Uterus (tissue), 4 donors: Measurements from ENCODE around the gene ADD1. TPM values are rescaled to one million over a fixed set of nuclear protein-coding genes. Genes with fewer than 3 reads are reported as not detected.

Experiments used
- DNase-seq, 2 donors: peaks; one replicate each; pipeline ENCODE4 v3.0.0-alpha.2; 2019 to 2020
- H3K27ac ChIP-seq, 2 donors: fragments of 200-600 bp; sonication (generic); 1 replicate in 1 of 2; 2 replicates in 1 of 2; pipeline ENCODE4 v1.5.1; 2016 to 2018
- H3K27me3 ChIP-seq, 2 donors: fragments of 200-600 bp; sonication (generic); one replicate each; pipeline ENCODE4 v1.5.1; 2018 to 2019; ENCODE audit warnings: control low read depth in 1 of 2
- H3K36me3 ChIP-seq, 2 donors: fragments of 200-600 bp; sonication (generic); one replicate each; pipeline ENCODE4 v1.5.1; 2019; ENCODE audit warnings: control low read depth in 1 of 2
- H3K4me1 ChIP-seq, 2 donors: fragments of 200-600 bp; sonication (generic); one replicate each; pipeline ENCODE4 v1.5.1; 2018 to 2019; ENCODE audit warnings: control low read depth in 1 of 2
- H3K4me3 ChIP-seq, 2 donors: fragments of 200-600 bp; sonication (generic); 1 replicate in 1 of 2; 2 replicates in 1 of 2; pipeline ENCODE4 v1.5.1; 2018 to 2019; ENCODE audit warnings: mild to moderate bottlenecking in 1 of 2
- H3K9me3 ChIP-seq, 2 donors: fragments of 200-600 bp; sonication (generic); one replicate each; pipeline ENCODE4 v1.5.1; 2019; ENCODE audit warnings: control low read depth in 1 of 2
- POLR2A ChIP-seq, 2 donors: fragments of 450-650 bp; IDR thresholded peaks; one replicate each; pipeline ENCODE4 v1.6.1; 2016; ENCODE audit warnings: antibody characterized with exemption in 2 of 2, mild to moderate bottlenecking in 1 of 2, moderate library complexity in 1 of 2
- intact Hi-C: fragments of 100-400 bp; cut with DNase I; formaldehyde crosslinking; loops from one replicate; pipeline ENCODE4 v1.15.1; 2023; ENCODE audit warnings: low total_unique reads
- total RNA-seq, 4 donors: library from RNA; depleted of rRNA in 3 of 4; stranded (reverse); fragments of >200 nt in 3 of 4; gene quantifications; one replicate each; pipeline versions ENCODE4 v1.1.0 to v1.2.4, GENCODE V29; 2014 to 2023
- TF ChIP-seq, protein P1 (sequence below), 4 experiments: fragments of 200-600 bp in 2 of 4; fragments of 450-650 bp in 2 of 4; sonication (generic) in 2 of 4; IDR thresholded peaks; one replicate each; pipeline ENCODE4 v1.5.1; 2016 to 2019; ENCODE audit warnings: antibody characterized with exemption in 4 of 4, mild to moderate bottlenecking in 2 of 4, moderate library complexity in 1 of 4
- donor health status: DM: yes; HTN: yes; CAD: no.

ADD1 gene
- total RNA-seq, 4 donors from 2014 or later = 161 to 403 (median 225) TPM

DNA sequence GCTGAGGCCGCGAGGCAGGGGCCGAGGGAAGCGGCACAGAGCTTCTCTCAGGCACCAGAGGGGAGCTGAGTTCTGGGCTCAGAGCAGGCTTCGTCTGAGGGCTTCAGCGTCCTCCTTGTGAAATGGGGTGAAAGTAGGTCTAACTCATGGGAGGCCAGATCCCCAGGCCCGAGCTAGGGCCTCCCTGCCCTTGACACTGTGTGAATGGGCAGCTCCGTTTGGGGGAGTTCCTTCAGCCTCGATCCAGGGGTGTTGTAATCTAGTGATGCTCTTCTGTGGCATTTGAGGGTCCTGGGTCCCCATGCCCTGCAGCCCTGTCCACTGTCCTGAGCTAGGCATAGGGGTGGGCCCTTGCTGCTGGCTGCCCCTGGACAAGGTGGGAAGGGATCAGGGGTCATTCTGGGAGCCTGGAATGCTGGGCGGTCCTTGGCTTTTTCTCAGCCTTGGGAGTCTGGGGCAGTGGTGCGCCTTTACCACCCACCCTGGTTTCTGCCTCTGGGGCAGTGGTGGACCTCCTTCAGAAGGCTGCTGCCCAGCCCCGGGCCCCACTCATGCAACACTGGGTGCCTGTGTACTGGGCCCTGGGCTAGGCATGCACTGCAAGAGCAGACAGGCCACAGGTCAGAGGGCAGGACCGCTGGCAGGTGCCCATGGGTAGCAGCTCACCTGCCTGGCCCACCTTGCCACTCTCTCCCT is 46.6 kb upstream of the ADD1 start:
- Histone ChIP-seq H3K27ac (peak overlapping the region in 1 of 2 donors; percentile 17), H3K27me3 (no peaks in the 10 kb centered on the region), H3K4me1 (peaks cover 0 to 16% of the 10 kb centered on the region in 2 donors), H3K4me3 (no peak overlapping the region), H3K9me3 (no peaks in the 10 kb centered on the region), H3K36me3 (no peaks in the 10 kb centered on the region)
- peak in 1 of 2 donors; percentile 13 for DNase-seq
- intact Hi-C loops = no loop called here
- no peak for TF ChIP-seq POLR2A (IDR thresholded peaks at IDR 0.05)
- TF ChIP-seq, protein P1, sequence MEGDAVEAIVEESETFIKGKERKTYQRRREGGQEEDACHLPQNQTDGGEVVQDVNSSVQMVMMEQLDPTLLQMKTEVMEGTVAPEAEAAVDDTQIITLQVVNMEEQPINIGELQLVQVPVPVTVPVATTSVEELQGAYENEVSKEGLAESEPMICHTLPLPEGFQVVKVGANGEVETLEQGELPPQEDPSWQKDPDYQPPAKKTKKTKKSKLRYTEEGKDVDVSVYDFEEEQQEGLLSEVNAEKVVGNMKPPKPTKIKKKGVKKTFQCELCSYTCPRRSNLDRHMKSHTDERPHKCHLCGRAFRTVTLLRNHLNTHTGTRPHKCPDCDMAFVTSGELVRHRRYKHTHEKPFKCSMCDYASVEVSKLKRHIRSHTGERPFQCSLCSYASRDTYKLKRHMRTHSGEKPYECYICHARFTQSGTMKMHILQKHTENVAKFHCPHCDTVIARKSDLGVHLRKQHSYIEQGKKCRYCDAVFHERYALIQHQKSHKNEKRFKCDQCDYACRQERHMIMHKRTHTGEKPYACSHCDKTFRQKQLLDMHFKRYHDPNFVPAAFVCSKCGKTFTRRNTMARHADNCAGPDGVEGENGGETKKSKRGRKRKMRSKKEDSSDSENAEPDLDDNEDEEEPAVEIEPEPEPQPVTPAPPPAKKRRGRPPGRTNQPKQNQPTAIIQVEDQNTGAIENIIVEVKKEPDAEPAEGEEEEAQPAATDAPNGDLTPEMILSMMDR (IDR thresholded peaks at IDR 0.05) = no peak

DNA sequence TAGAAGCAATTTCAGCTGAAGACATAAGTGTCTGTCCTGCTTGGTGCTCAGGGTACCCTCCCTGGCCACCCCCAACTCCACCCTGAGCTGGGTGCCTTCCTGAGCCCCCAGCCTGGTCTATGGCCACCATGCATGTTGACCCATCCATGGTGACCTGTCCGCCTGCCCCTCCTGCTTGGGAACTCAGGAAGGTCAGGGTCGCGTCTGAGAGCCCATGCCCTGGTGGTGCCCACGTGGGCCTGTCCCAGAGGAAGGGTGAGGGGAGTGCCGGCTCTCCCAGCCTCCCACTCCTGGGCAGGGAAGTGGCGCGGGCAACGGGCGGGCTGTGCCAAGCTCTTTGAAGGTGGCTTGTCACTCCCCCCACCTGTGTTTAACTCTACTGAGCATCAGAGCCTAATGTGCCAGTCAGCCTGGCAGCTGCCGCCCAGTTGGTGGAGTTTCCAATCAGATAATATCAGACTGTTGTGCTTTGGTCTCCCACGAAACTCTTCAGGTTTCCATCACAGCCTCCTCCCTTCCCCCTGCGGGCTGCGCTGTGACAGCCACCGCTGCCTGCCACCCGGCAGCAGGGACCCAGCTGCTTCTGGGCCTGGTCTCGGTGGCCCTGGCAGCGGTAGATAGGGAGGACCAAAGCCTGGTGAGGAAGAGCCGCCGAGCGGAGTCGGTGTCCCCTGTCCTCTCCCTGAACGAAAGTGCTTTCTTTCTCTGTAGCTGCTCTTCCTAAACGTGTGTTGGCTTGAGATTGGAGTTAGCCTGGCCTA is 45.9 kb upstream of the ADD1 start:
- H3K4me3 ChIP-seq = no peak overlapping the region
- H3K36me3 ChIP-seq = no peaks in the 10 kb centered on the region
- DNase-seq = peak in 1 of 2 donors; percentile 13
- H3K4me1 ChIP-seq = peaks cover 0 to 16% of the 10 kb centered on the region in 2 donors
- peak overlapping the region; percentile 74 to 84 for H3K27ac ChIP-seq
- no peaks in the 10 kb centered on the region for H3K27me3 ChIP-seq
- no peaks in the 10 kb centered on the region for H3K9me3 ChIP-seq
- intact Hi-C loops = no loop called here
- TF ChIP-seq, protein P1 (IDR thresholded peaks at IDR 0.05) = no peak
- no peak for TF ChIP-seq POLR2A (IDR thresholded peaks at IDR 0.05)

DNA sequence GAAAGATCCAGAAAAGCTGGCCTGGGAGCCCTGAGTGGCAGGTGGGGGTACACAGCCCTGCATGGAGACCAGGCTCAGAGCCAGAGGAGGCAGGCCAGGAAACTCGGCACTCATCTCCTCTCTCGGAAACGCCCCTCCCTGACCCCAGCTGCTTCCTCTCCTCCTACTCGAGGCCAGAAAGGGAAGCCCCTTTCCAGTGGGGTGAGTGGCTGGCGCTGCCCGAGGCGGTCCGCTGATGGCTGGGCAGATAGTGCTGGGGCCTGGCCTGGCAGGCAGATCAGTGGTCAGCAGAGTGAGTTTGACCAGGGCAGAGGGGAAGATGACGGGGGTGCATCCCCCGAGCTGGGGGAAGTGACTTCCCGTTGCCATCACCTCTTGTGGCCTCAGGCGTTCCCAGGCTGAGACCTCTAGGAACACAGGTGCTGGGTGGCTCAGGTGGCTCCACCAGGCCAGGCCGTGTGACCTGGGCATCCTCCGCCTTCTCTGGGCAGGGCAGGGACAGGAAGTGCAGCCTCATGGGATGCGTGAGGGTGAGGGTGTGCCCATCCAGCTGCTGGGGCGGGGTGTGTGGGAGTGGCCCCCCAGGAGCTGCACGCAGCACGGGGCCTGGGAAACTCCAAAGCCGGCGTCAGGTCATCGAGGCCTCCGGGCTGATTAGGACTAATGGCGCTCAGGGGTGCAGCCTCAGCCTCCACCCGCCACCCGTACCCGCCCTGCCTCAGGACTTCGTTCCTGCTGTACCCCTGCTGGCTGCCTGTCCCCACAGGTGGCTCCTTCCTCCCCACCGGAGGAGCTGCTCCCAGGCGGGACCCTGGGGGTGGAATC is 45.0 kb upstream of the ADD1 start:
- peaks cover 0 to 12% of the 10 kb centered on the region in 2 donors for H3K4me1 ChIP-seq
- intact Hi-C loops = no loop called here
- H3K27ac ChIP-seq = peak overlapping the region; percentile 74 to 84
- TF ChIP-seq, protein P1 (IDR thresholded peaks at IDR 0.05) = no peak
- no peak for TF ChIP-seq POLR2A (IDR thresholded peaks at IDR 0.05)
- no peaks in the 10 kb centered on the region for H3K27me3 ChIP-seq
- H3K4me3 ChIP-seq = no peak overlapping the region
- H3K9me3 ChIP-seq = no peaks in the 10 kb centered on the region
- DNase-seq = peak; percentile 29 to 63
- no peaks in the 10 kb centered on the region for H3K36me3 ChIP-seq

DNA sequence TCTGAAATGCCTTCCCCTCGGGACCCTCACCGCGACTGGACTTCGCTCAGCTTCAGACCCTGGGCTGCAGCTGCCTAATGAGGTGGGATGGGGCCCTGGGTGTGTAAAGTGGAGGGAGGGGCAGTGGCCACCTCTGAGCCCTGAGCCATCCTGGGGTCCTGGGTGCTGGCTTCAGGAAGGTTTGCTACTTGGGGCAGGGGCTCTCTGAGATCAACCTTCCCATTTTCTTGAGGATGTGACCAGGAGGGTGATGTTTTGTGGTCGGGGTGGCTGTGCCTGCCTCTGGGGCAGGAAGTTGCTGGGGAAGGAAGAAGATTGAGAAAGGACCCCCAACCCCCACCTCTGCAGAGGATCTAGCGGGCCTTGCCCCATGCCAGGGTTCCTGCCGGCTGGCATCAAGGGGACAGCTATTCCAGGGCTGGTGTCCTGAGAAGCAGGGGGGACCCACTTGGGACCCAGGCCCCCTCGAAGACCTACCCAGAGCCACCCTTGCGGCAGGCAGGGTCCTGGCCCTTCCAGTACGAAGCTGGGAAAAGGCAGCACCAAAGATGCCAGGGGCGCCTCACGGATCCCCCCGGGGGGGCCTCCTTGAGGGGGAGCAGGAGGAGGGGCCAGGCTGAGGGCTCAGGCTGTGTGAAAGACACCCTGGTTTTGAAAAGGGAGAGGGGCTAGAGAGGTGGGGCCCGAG is 44.3 kb upstream of the ADD1 start:
- intact Hi-C loops = no loop called here
- Histone ChIP-seq H3K4me3 (no peak overlapping the region), H3K27me3 (no peaks in the 10 kb centered on the region), H3K27ac (peak overlapping the region; percentile 74 to 84), H3K36me3 (no peaks in the 10 kb centered on the region), H3K9me3 (no peaks in the 10 kb centered on the region), H3K4me1 (peaks cover 0 to 8% of the 10 kb centered on the region in 2 donors)
- DNase-seq = peak; percentile 14 to 15
- TF ChIP-seq, protein P1 (IDR thresholded peaks at IDR 0.05) = no peak
- no peak for TF ChIP-seq POLR2A (IDR thresholded peaks at IDR 0.05)
